GM12875 (cell line): ENCODE measurements around the gene NHLH2.

Source experiments
- H3K4me3 ChIP-seq: one replicate; pipeline ENCODE4 v1.5.1; 2011; ENCODE audit warnings: low read depth, low read length, control low read depth
- TF ChIP-seq, protein P1 (sequence below): IDR thresholded peaks from 2 replicates; pipeline ENCODE4 v1.5.1; 2011; ENCODE audit warnings: low read depth, mild to moderate bottlenecking, control low read depth, inconsistent platforms, low read length, moderate library complexity, borderline replicate concordance; ENCODE audit not compliant: insufficient read depth

Gene NHLH2

GRCh38 chr1:115829023-115829674, 11.8 kb downstream of the NHLH2 start:
- H3K4me3 ChIP-seq, result no peak overlapping the region
- TF ChIP-seq, protein P1, sequence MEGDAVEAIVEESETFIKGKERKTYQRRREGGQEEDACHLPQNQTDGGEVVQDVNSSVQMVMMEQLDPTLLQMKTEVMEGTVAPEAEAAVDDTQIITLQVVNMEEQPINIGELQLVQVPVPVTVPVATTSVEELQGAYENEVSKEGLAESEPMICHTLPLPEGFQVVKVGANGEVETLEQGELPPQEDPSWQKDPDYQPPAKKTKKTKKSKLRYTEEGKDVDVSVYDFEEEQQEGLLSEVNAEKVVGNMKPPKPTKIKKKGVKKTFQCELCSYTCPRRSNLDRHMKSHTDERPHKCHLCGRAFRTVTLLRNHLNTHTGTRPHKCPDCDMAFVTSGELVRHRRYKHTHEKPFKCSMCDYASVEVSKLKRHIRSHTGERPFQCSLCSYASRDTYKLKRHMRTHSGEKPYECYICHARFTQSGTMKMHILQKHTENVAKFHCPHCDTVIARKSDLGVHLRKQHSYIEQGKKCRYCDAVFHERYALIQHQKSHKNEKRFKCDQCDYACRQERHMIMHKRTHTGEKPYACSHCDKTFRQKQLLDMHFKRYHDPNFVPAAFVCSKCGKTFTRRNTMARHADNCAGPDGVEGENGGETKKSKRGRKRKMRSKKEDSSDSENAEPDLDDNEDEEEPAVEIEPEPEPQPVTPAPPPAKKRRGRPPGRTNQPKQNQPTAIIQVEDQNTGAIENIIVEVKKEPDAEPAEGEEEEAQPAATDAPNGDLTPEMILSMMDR, result no peak

- H3K4me3 ChIP-seq, result no peak overlapping the region
- TF ChIP-seq, protein P1, result no peak
Measured at GRCh38 chr1:115828101-115829022, 12.6 kb downstream of the NHLH2 start.

DNA sequence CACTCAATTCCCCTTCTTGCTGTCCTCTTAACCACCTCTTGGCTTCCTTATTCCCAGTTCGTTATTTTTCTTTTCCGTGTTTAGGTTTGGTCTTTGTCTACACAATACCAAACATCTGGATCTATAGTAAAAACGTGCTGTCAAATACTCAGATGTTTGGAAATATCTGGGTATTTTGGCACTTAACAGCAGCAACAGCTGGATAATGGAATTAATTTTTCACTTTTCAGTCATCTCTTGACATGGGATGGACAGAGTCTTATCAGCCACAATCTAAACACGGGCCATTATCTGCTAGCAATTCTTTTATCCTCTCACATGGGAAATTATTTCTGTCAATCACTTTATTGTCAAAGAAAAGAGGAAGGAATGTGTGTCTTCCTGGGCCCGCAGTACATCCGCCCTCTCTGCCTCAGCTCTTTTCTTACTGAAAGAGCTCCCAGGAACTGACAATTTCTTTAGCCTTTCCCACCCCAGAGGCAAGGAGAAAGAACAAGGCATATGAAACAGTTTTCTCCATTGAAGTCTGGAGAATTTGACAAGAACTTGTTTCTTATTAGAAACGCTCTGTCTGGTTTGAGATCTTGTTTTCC, 13.4 kb downstream of the NHLH2 start:
- H3K4me3 ChIP-seq, result no peak overlapping the region
- TF ChIP-seq, protein P1, result no peak

GRCh38 chr1:115826628-115827027, 14.3 kb downstream of the NHLH2 start:
- H3K4me3 ChIP-seq, result no peak overlapping the region
- TF ChIP-seq, protein P1, result no peak

DNA sequence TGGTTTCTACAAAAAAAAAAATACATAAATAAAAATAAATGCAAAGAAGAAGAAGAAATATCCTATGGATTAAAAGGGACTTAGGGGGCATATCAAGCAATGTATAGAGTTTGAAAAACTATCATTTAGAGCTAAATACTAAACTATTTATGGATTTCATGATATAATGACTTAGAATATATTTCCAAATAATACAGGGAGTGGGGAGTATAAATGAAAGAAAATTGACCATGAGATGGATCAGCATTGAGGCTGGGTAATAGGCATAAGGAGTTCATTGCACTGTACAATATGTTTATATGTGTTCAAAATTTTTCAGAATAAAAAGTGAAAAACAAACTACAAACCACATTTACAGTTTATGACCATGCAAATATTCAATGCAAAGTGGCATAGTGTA, 18.8 kb downstream of the NHLH2 start:
- no peak overlapping the region for H3K4me3 ChIP-seq
- TF ChIP-seq, protein P1, result no peak

DNA sequence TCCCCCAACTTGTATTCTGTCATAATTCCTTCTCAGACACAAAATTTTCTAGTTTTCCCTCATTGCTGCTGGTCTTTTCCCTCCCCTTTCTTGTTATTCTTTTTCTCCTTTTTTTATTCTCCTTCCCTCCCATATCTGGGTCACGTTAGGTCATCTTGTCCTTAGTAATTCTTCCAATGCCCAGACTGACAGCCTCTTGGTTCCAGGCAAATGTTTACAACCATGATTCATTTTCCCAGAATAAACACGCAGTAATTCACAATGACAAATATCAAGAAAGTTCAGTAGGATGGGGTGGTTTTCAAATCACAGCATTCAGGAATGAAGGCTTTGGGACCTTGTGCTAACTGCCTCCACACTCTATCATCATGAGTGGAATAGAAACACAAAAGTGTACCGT, 25.2 kb downstream of the NHLH2 start:
- TF ChIP-seq, protein P1, result no peak
- H3K4me3 ChIP-seq, result no peak overlapping the region
